HEK293 (cell line): ENCODE results near the gene PAGE2.

ENCODE experiments used
- CTCF ChIA-PET: fragments of 350-600 bp; formaldehyde crosslinking; extraction: SDS; loops from one replicate; lab custom pipeline; 2021; ENCODE audit warnings: antibody characterized with exemption; lab: Yijun Ruan, JAX
- POLR2A ChIA-PET: fragments of 300-600 bp; formaldehyde crosslinking; extraction: SDS; loops from one replicate; lab custom pipeline; 2020; ENCODE audit warnings: antibody characterized with exemption, inconsistent platforms; lab: Yijun Ruan, JAX
- H3K27ac ChIP-seq: fragments of 200-500 bp; sonication (Bioruptor generic); 2 replicates; pipeline ENCODE4 v1.5.1; 2014; ENCODE audit warnings: low read depth, low read length, control low read depth, inconsistent platforms; ENCODE audit errors: extremely low read depth
- H3K36me3 ChIP-seq, 2 experiments: fragments of 200-500 bp in 1 of 2; sonication (Bioruptor generic) in 1 of 2; 1 replicate in 1 of 2; 2 replicates in 1 of 2; pipeline ENCODE4 v1.5.1; 2014 to 2017; ENCODE audit warnings: inconsistent platforms in 2 of 2, low read length in 2 of 2; ENCODE audit not compliant: control insufficient read depth in 2 of 2, insufficient read depth in 1 of 2
- H3K4me1 ChIP-seq: fragments of 200-500 bp; sonication (Bioruptor generic); 2 replicates; pipeline ENCODE4 v1.5.1; 2014; ENCODE audit warnings: mild to moderate bottlenecking, low read length, inconsistent platforms; ENCODE audit not compliant: control insufficient read depth, insufficient read depth
- H3K4me3 ChIP-seq: 2 replicates; pipeline ENCODE4 v1.5.1; 2011; ENCODE audit warnings: low read depth, mild to moderate bottlenecking, control low read depth, low read length, moderate library complexity
- H3K9me3 ChIP-seq: fragments of 200-500 bp; sonication (Bioruptor generic); 2 replicates; pipeline ENCODE4 v1.5.1; 2014; ENCODE audit warnings: low read depth, low read length, inconsistent platforms; ENCODE audit not compliant: control insufficient read depth, insufficient read depth
- KLF8 ChIP-seq: fragments of 450-650 bp; formaldehyde crosslinking; IDR thresholded peaks from 2 replicates; pipeline ENCODE4 v1.5.1; 2016; ENCODE audit warnings: missing biosample characterization, missing genetic modification characterization
- SCRT2 ChIP-seq: fragments of 450-650 bp; formaldehyde crosslinking; IDR thresholded peaks from 2 replicates; pipeline ENCODE4 v1.5.1; 2016; ENCODE audit warnings: missing biosample characterization, missing genetic modification characterization
- SETDB1 ChIP-seq: IDR thresholded peaks from one replicate; pipeline ENCODE4 v1.6.1; 2017; ENCODE audit warnings: mild to moderate bottlenecking, low read length, moderate library complexity, mixed read lengths; ENCODE audit not compliant: insufficient read length
- ZEB2 ChIP-seq: fragments of 450-650 bp; formaldehyde crosslinking; IDR thresholded peaks from 2 replicates; pipeline ENCODE4 v1.5.1; 2016; ENCODE audit warnings: missing biosample characterization, missing genetic modification characterization
- ZFP3 ChIP-seq: fragments of 450-650 bp; formaldehyde crosslinking; IDR thresholded peaks from 2 replicates; pipeline ENCODE4 v1.5.1; 2016; ENCODE audit warnings: low read depth, missing biosample characterization, missing genetic modification characterization
- ZFP69B ChIP-seq: fragments of 450-650 bp; formaldehyde crosslinking; IDR thresholded peaks from 2 replicates; pipeline ENCODE4 v1.5.1; 2016; ENCODE audit warnings: missing biosample characterization, missing genetic modification characterization
- ZNF132 ChIP-seq: fragments of 450-650 bp; formaldehyde crosslinking; IDR thresholded peaks from 2 replicates; pipeline ENCODE4 v1.5.1; 2017; ENCODE audit warnings: missing biosample characterization, missing genetic modification characterization, borderline replicate concordance
- ZNF146 ChIP-seq: fragments of 450-650 bp; formaldehyde crosslinking; IDR thresholded peaks from 2 replicates; pipeline ENCODE4 v1.5.1; 2016; ENCODE audit warnings: missing biosample characterization, missing genetic modification characterization
- ZNF366 ChIP-seq: fragments of 450-650 bp; formaldehyde crosslinking; conservative IDR thresholded peaks from 2 replicates; pipeline ENCODE4 v1.5.1; 2016; ENCODE audit warnings: missing biosample characterization, missing genetic modification characterization
- ZNF404 ChIP-seq: fragments of 450-650 bp; formaldehyde crosslinking; IDR thresholded peaks from 2 replicates; pipeline ENCODE4 v1.5.1; 2017; ENCODE audit warnings: missing biosample characterization, missing genetic modification characterization
- ZNF560 ChIP-seq: fragments of 450-650 bp; formaldehyde crosslinking; IDR thresholded peaks from 2 replicates; pipeline ENCODE4 v1.5.1; 2017; ENCODE audit warnings: missing biosample characterization, missing genetic modification characterization, borderline replicate concordance
- ZNF621 ChIP-seq: fragments of 450-650 bp; formaldehyde crosslinking; IDR thresholded peaks from 2 replicates; pipeline ENCODE4 v1.5.1; 2017; ENCODE audit warnings: missing biosample characterization, missing genetic modification characterization
- ZNF623 ChIP-seq: fragments of 450-650 bp; formaldehyde crosslinking; IDR thresholded peaks from 2 replicates; pipeline ENCODE4 v1.5.1; 2016; ENCODE audit warnings: missing biosample characterization, missing genetic modification characterization
- ZNF664 ChIP-seq: fragments of 450-650 bp; formaldehyde crosslinking; IDR thresholded peaks from 2 replicates; pipeline ENCODE4 v1.5.1; 2016; ENCODE audit warnings: missing biosample characterization, missing genetic modification characterization
- ZNF747 ChIP-seq: fragments of 450-650 bp; formaldehyde crosslinking; IDR thresholded peaks from 2 replicates; pipeline ENCODE4 v1.5.1; 2016; ENCODE audit warnings: missing biosample characterization, missing genetic modification characterization
- TF ChIP-seq, protein P1 (sequence below): fragments of 450-650 bp; formaldehyde crosslinking; IDR thresholded peaks from 2 replicates; pipeline ENCODE4 v1.5.1; 2016; ENCODE audit warnings: missing biosample characterization, missing genetic modification characterization
- TF ChIP-seq, protein P2 (sequence below): fragments of 450-650 bp; formaldehyde crosslinking; IDR thresholded peaks from 2 replicates; pipeline ENCODE4 v1.5.1; 2016; ENCODE audit warnings: missing biosample characterization, missing genetic modification characterization
- TF ChIP-seq, protein P3 (sequence below): fragments of 450-650 bp; formaldehyde crosslinking; IDR thresholded peaks from 2 replicates; pipeline ENCODE4 v1.5.1; 2016; ENCODE audit warnings: missing biosample characterization, missing genetic modification characterization, borderline replicate concordance
- TF ChIP-seq, protein P4 (sequence below): fragments of 450-650 bp; formaldehyde crosslinking; IDR thresholded peaks from 2 replicates; pipeline ENCODE4 v1.5.1; 2016; ENCODE audit warnings: missing biosample characterization, missing genetic modification characterization
- TF ChIP-seq, protein P5 (sequence below): fragments of 450-650 bp; formaldehyde crosslinking; IDR thresholded peaks from 2 replicates; pipeline ENCODE4 v1.5.1; 2017; ENCODE audit warnings: missing biosample characterization, missing genetic modification characterization
- TF ChIP-seq, protein P6 (sequence below): fragments of 450-650 bp; formaldehyde crosslinking; IDR thresholded peaks from 2 replicates; pipeline ENCODE4 v1.5.1; 2017; ENCODE audit warnings: missing biosample characterization, missing genetic modification characterization
- TF ChIP-seq, protein P7 (sequence below): fragments of 450-650 bp; formaldehyde crosslinking; IDR thresholded peaks from 2 replicates; pipeline ENCODE4 v1.5.1; 2016; ENCODE audit warnings: missing biosample characterization, missing genetic modification characterization

The PAGE2 gene

DNA sequence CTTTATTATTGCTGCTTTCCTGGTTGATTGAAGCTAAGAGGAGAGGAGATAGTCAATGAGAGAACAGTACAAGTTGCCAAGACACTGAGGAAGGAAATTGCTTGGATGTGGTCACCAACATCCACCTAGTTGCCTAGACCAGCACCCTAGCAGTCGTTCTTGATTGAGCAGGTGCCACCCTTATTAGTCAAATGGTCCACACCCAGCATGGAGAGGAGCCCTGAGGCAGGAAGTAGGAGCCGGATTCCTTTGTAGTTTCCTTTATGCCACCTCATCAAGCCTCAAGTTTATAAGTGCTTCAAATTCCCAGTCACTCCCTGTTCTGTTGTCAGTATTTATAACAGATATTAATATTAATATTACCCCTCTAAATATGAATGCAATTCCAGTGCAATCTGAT, 19.1 kb downstream of the PAGE2 start:
- H3K27ac ChIP-seq, result no peak overlapping the region
- no peaks in the 10 kb centered on the region for H3K9me3 ChIP-seq
- TF ChIP-seq ZNF132 (no peak), SETDB1 (no peak), ZNF404 (tag by site-specific recombination) (no peak)
- TF ChIP-seq, all 188 proteins: peak for 0
- POLR2A ChIA-PET, result no interaction called here
- Histone ChIP-seq H3K4me1 (no peaks in the 10 kb centered on the region), H3K36me3 (no peaks in the 10 kb centered on the region), H3K4me3 (no peak overlapping the region)
- CTCF ChIA-PET, result no interaction called here

DNA sequence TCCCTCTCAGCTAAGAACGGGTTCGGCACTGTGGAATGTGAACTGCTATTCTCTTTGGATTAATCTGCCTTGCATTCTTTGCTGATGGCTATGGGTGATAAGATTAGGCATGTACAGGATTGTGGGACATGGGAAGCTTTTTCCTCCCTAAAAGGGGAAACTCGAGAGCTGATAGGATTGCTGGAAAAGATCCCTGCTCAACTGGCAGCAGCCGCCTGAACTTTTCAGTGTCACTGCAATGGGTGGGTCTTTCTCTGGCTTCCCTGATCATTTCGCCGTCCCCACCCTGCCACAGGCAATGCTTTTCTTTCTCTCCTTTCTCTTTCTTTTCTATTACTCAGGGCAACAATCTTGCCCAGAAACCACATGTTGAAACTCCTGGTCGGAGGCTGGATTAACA, 20.5 kb downstream of the PAGE2 start:
- no peak overlapping the region for H3K27ac ChIP-seq
- no peaks in the 10 kb centered on the region for H3K36me3 ChIP-seq
- no peaks in the 10 kb centered on the region for H3K9me3 ChIP-seq
- TF ChIP-seq, protein P1, sequence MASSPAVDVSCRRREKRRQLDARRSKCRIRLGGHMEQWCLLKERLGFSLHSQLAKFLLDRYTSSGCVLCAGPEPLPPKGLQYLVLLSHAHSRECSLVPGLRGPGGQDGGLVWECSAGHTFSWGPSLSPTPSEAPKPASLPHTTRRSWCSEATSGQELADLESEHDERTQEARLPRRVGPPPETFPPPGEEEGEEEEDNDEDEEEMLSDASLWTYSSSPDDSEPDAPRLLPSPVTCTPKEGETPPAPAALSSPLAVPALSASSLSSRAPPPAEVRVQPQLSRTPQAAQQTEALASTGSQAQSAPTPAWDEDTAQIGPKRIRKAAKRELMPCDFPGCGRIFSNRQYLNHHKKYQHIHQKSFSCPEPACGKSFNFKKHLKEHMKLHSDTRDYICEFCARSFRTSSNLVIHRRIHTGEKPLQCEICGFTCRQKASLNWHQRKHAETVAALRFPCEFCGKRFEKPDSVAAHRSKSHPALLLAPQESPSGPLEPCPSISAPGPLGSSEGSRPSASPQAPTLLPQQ (tag by site-specific recombination), result no peak
- TF ChIP-seq, protein P2, sequence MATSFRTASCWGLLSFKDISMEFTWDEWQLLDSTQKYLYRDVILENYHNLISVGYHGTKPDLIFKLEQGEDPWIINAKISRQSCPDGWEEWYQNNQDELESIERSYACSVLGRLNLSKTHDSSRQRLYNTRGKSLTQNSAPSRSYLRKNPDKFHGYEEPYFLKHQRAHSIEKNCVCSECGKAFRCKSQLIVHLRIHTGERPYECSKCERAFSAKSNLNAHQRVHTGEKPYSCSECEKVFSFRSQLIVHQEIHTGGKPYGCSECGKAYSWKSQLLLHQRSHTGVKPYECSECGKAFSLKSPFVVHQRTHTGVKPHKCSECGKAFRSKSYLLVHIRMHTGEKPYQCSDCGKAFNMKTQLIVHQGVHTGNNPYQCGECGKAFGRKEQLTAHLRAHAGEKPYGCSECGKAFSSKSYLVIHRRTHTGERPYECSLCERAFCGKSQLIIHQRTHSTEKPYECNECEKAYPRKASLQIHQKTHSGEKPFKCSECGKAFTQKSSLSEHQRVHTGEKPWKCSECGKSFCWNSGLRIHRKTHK (tag by site-specific recombination), result no peak
- TF ChIP-seq, protein P3, sequence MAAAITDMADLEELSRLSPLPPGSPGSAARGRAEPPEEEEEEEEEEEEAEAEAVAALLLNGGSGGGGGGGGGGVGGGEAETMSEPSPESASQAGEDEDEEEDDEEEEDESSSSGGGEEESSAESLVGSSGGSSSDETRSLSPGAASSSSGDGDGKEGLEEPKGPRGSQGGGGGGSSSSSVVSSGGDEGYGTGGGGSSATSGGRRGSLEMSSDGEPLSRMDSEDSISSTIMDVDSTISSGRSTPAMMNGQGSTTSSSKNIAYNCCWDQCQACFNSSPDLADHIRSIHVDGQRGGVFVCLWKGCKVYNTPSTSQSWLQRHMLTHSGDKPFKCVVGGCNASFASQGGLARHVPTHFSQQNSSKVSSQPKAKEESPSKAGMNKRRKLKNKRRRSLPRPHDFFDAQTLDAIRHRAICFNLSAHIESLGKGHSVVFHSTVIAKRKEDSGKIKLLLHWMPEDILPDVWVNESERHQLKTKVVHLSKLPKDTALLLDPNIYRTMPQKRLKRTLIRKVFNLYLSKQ (tag by site-specific recombination), result no peak
- TF ChIP-seq KLF8 (no peak), ZNF146 (tag by site-specific recombination) (no peak), ZFP3 (tag by site-specific recombination) (no peak)
- TF ChIP-seq, protein P4, sequence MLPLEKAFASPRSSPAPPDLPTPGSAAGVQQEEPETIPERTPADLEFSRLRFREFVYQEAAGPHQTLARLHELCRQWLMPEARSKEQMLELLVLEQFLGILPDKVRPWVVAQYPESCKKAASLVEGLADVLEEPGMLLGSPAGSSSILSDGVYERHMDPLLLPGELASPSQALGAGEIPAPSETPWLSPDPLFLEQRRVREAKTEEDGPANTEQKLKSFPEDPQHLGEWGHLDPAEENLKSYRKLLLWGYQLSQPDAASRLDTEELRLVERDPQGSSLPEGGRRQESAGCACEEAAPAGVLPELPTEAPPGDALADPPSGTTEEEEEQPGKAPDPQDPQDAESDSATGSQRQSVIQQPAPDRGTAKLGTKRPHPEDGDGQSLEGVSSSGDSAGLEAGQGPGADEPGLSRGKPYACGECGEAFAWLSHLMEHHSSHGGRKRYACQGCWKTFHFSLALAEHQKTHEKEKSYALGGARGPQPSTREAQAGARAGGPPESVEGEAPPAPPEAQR (tag by site-specific recombination), result no peak
- ChIA-PET CTCF (no interaction called here), POLR2A (no interaction called here)
- H3K4me3 ChIP-seq, result no peak overlapping the region
- no peaks in the 10 kb centered on the region for H3K4me1 ChIP-seq

DNA sequence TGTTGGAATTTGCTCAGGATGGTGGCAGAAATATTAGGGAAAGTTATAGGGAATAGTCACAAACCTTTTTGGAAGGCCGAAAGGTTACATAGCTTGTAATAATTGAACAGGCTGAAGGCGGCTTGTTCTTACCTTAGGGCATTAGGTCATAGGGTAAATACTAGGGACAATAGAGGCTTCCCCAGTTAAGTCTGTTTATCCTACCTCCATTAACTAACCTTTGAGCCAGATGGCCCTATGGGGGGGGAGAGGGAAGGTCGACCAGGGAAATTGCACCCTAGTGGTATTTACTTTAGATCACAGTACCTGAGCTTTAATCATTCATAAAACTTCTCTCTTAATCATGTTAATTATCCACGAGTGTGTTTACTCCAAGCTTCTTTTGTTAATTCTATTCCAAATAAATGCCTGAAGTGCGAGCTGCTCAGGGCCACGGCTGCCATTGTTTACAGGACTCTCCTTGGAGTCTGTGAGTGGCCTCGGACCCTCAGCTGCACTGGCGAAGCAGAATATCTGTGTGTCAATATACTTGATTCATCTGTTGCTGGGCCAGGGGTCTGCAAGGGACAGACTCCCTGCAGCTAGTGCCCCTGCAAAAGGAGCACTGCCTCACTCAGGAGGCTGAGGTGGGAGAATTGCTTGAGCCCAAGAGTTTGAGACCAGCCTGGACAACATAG, 22.9 kb downstream of the PAGE2 start:
- Histone ChIP-seq H3K36me3 (no peaks in the 10 kb centered on the region), H3K27ac (no peak overlapping the region), H3K9me3 (no peaks in the 10 kb centered on the region), H3K4me1 (no peaks in the 10 kb centered on the region), H3K4me3 (no peak overlapping the region)
- CTCF ChIA-PET, result interaction anchor here (0.6 kb wide), 2 partner anchors 1069 to 1616 kb away, joined by 3 read pairs; no protein-coding TSS in a partner anchor
- POLR2A ChIA-PET, result no interaction called here
- no peak for TF ChIP-seq ZEB2
- no peak for TF ChIP-seq ZFP69B (tag by site-specific recombination)
- TF ChIP-seq ZNF747 (tag by site-specific recombination), result no peak
- TF ChIP-seq, protein P5, sequence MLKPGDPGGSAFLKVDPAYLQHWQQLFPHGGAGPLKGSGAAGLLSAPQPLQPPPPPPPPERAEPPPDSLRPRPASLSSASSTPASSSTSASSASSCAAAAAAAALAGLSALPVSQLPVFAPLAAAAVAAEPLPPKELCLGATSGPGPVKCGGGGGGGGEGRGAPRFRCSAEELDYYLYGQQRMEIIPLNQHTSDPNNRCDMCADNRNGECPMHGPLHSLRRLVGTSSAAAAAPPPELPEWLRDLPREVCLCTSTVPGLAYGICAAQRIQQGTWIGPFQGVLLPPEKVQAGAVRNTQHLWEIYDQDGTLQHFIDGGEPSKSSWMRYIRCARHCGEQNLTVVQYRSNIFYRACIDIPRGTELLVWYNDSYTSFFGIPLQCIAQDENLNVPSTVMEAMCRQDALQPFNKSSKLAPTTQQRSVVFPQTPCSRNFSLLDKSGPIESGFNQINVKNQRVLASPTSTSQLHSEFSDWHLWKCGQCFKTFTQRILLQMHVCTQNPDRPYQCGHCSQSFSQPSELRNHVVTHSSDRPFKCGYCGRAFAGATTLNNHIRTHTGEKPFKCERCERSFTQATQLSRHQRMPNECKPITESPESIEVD, result no peak
- TF ChIP-seq ZNF664 (tag by site-specific recombination), result no peak
- TF ChIP-seq SCRT2 (tag by site-specific recombination), result no peak
- no peak for TF ChIP-seq ZNF560
- TF ChIP-seq ZNF623 (tag by site-specific recombination), result no peak
- TF ChIP-seq, protein P6, sequence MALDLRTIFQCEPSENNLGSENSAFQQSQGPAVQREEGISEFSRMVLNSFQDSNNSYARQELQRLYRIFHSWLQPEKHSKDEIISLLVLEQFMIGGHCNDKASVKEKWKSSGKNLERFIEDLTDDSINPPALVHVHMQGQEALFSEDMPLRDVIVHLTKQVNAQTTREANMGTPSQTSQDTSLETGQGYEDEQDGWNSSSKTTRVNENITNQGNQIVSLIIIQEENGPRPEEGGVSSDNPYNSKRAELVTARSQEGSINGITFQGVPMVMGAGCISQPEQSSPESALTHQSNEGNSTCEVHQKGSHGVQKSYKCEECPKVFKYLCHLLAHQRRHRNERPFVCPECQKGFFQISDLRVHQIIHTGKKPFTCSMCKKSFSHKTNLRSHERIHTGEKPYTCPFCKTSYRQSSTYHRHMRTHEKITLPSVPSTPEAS (tag by site-specific recombination), result no peak
- TF ChIP-seq ZNF621, result no peak
- TF ChIP-seq ZNF366, result no peak
- TF ChIP-seq, protein P7, sequence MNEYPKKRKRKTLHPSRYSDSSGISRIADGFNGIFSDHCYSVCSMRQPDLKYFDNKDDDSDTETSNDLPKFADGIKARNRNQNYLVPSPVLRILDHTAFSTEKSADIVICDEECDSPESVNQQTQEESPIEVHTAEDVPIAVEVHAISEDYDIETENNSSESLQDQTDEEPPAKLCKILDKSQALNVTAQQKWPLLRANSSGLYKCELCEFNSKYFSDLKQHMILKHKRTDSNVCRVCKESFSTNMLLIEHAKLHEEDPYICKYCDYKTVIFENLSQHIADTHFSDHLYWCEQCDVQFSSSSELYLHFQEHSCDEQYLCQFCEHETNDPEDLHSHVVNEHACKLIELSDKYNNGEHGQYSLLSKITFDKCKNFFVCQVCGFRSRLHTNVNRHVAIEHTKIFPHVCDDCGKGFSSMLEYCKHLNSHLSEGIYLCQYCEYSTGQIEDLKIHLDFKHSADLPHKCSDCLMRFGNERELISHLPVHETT (tag by site-specific recombination), result no peak
